Keratinocyte (primary cell): ENCODE results near the gene CDH18. TPM values are rescaled to one million over a fixed set of nuclear protein-coding genes. Genes with fewer than 3 reads are reported as not detected.

Experiments used
- DNase-seq: peaks from one replicate; pipeline ENCODE4 v3.0.0-alpha.2; 2011; ENCODE audit warnings: low read depth, missing footprints, low spot score
- FAIRE-seq: peaks from 2 replicates; lab custom pipeline; 2011; peaks lifted over from hg19 to GRCh38; lab: Jason Lieb, UNC
- H2AFZ ChIP-seq: 2 replicates; pipeline ENCODE4 v1.6.0; 2012; ENCODE audit warnings: low read length, control low read depth, inconsistent platforms; ENCODE audit not compliant: control insufficient read depth
- H3K27ac ChIP-seq: 2 replicates; pipeline ENCODE4 v1.5.1; 2011; ENCODE audit warnings: low read length; ENCODE audit not compliant: control insufficient read depth, insufficient read depth
- H3K27me3 ChIP-seq: 3 replicates; pipeline ENCODE4 v1.6.0; 2011; ENCODE audit warnings: low read length; ENCODE audit not compliant: control insufficient read depth, insufficient read depth; ENCODE audit errors: extremely low read depth
- H3K36me3 ChIP-seq, 2 experiments: 2 replicates in 1 of 2; 3 replicates in 1 of 2; pipeline ENCODE4 v1.5.1; 2011; ENCODE audit warnings: low read length in 2 of 2, mild to moderate bottlenecking in 1 of 2; ENCODE audit not compliant: control insufficient read depth in 2 of 2, insufficient read depth in 2 of 2; ENCODE audit errors: extremely low read depth in 1 of 2
- H3K4me1 ChIP-seq: 3 replicates; pipeline ENCODE4 v1.5.1; 2011; ENCODE audit warnings: low read length; ENCODE audit not compliant: control insufficient read depth, insufficient read depth; ENCODE audit errors: extremely low read depth
- H3K4me2 ChIP-seq: 3 replicates; pipeline ENCODE4 v1.6.0; 2011; ENCODE audit warnings: low read depth, low read length; ENCODE audit not compliant: control insufficient read depth, insufficient read depth; ENCODE audit errors: extremely low read depth
- H3K4me3 ChIP-seq, 3 experiments: fragments of 200-600 bp in 1 of 3; sonication (generic) in 1 of 3; 2 replicates in 2 of 3; 3 replicates in 1 of 3; pipeline ENCODE4 v1.5.1; 2011 to 2016; ENCODE audit warnings: low read length in 3 of 3, mild to moderate bottlenecking in 3 of 3, control low read depth in 2 of 3, inconsistent platforms in 1 of 3, low read depth in 1 of 3, mixed read lengths in 1 of 3, mixed run types in 1 of 3, moderate library complexity in 1 of 3; ENCODE audit not compliant: control insufficient read depth in 2 of 3, insufficient read depth in 2 of 3; ENCODE audit errors: extremely low read depth in 1 of 3
- H3K79me2 ChIP-seq: 2 replicates; pipeline ENCODE4 v1.6.0; 2012; ENCODE audit warnings: low read length; ENCODE audit not compliant: control insufficient read depth, insufficient read depth
- H3K9ac ChIP-seq: 3 replicates; pipeline ENCODE4 v1.6.0; 2011; ENCODE audit warnings: low read length; ENCODE audit not compliant: control insufficient read depth, insufficient read depth; ENCODE audit errors: extremely low read depth
- H3K9me1 ChIP-seq: 3 replicates; pipeline ENCODE4 v1.6.0; 2011; ENCODE audit warnings: low read length; ENCODE audit not compliant: control insufficient read depth, insufficient read depth; ENCODE audit errors: extremely low read depth
- H3K9me3 ChIP-seq: 2 replicates; pipeline ENCODE4 v1.5.1; 2012; ENCODE audit warnings: low read depth, low read length; ENCODE audit not compliant: control insufficient read depth
- H4K20me1 ChIP-seq: 3 replicates; pipeline ENCODE4 v1.6.0; 2011; ENCODE audit warnings: low read length; ENCODE audit not compliant: control insufficient read depth, insufficient read depth; ENCODE audit errors: extremely low read depth
- CTCF ChIP-seq, 3 experiments: IDR thresholded peaks in 1 of 3; conservative IDR thresholded peaks in 1 of 3; optimal IDR thresholded peaks in 1 of 3; 2 replicates in 2 of 3; 3 replicates in 1 of 3; pipeline versions ENCODE3 to v1.5.1; 2011; ENCODE audit warnings: low read length in 3 of 3, mild to moderate bottlenecking in 3 of 3, moderate library complexity in 2 of 3, control low read depth in 1 of 3, inconsistent platforms in 1 of 3; ENCODE audit not compliant: insufficient read depth in 2 of 3; ENCODE audit errors: extremely low read depth in 1 of 3
- EZH2 ChIP-seq: IDR thresholded peaks from one replicate; pipeline ENCODE4 v1.6.1; 2012; ENCODE audit warnings: inconsistent platforms, mild to moderate bottlenecking, low read length, moderate library complexity
- dilution Hi-C: fragments of 300-500 bp; cut with MboI; formaldehyde crosslinking; loops from one replicate; pipeline ENCODE4 v1.7.0; 2020; ENCODE audit warnings: low sequenced_read_pairs; ENCODE audit not compliant: extremely low pct_ligation_motif_present
- polyA plus RNA-seq, 5 experiments: library from polyadenylated mRNA; depleted of rRNA in 3 of 5; stranded (reverse) in 3 of 5; stranded (forward) in 1 of 5; unstranded in 1 of 5; fragments of >200 nt; gene quantifications; 1 replicate in 1 of 5; 2 replicates in 3 of 5; 3 replicates in 1 of 5; pipeline versions ENCODE4 v1.2.1 to v1.2.3, GENCODE V29; 2011 to 2012; ENCODE audit warnings: missing spikeins in 2 of 5, low read depth in 1 of 5, low replicate concordance in 1 of 5

Gene CDH18
- polyA plus RNA-seq, 1 donor (not counting 4 experiments of a cell fraction or from before 2014, with no cell fraction given), result 0.41 TPM

GRCh38 chr5:19978476-19978875 lies 9.5 kb downstream of the CDH18 start:
- Histone ChIP-seq H3K79me2 (no peaks in the 10 kb centered on the region), H3K9me3 (no peaks in the 10 kb centered on the region), H3K9ac (no peak overlapping the region), H3K27me3 (no peaks in the 10 kb centered on the region), H2AFZ (peak overlapping the region; percentile 33), H3K4me2 (no peak overlapping the region), H4K20me1 (no peaks in the 10 kb centered on the region), H3K9me1 (no peaks in the 10 kb centered on the region), H3K4me1 (no peaks in the 10 kb centered on the region), H3K4me3 (no peak overlapping the region), H3K27ac (no peak overlapping the region), H3K36me3 (no peaks in the 10 kb centered on the region)
- FAIRE-seq (no peak), DNase-seq (no peak)
- TF ChIP-seq EZH2 (no peak), CTCF (optimal IDR thresholded peaks at IDR 0.05 in 1 of 3, IDR thresholded peaks at IDR 0.05 in 1 of 3, conservative IDR thresholded peaks at IDR 0.05 in 1 of 3; ENCODE audit: extremely low read depth in 1 of 3, insufficient read depth in 2 of 3, low read length in 3 of 3) (no peak)
- dilution Hi-C loops, result no loop called here

- FAIRE-seq, result no peak
- no peak overlapping the region for H3K4me2 ChIP-seq
- no peak overlapping the region for H2AFZ ChIP-seq
- no peaks in the 10 kb centered on the region for H3K79me2 ChIP-seq
- DNase-seq, result no peak
- no peaks in the 10 kb centered on the region for H3K9me3 ChIP-seq
- no peaks in the 10 kb centered on the region for H3K9me1 ChIP-seq
- no peak overlapping the region for H3K27ac ChIP-seq
- no peak overlapping the region for H3K9ac ChIP-seq
- no peaks in the 10 kb centered on the region for H3K27me3 ChIP-seq
- no peak overlapping the region for H3K4me3 ChIP-seq
- H4K20me1 ChIP-seq, result no peaks in the 10 kb centered on the region
- no peaks in the 10 kb centered on the region for H3K36me3 ChIP-seq
- dilution Hi-C loops, result no loop called here
- H3K4me1 ChIP-seq, result no peaks in the 10 kb centered on the region
- TF ChIP-seq EZH2 (no peak), CTCF (optimal IDR thresholded peaks at IDR 0.05 in 1 of 3, IDR thresholded peaks at IDR 0.05 in 1 of 3, conservative IDR thresholded peaks at IDR 0.05 in 1 of 3; ENCODE audit: extremely low read depth in 1 of 3, insufficient read depth in 2 of 3, low read length in 3 of 3) (no peak)
These were observed 10.9 kb downstream of the CDH18 start for GRCh38 chr5:19977099-19977498.
